ENCODE results near the gene DYNLT2B.
"Not testable (repeated sequence)": the region's sequence is repeated elsewhere in the genome, so short reads cannot be mapped to it uniquely, and the experiment has no call there.

Gene DYNLT2B

DNA sequence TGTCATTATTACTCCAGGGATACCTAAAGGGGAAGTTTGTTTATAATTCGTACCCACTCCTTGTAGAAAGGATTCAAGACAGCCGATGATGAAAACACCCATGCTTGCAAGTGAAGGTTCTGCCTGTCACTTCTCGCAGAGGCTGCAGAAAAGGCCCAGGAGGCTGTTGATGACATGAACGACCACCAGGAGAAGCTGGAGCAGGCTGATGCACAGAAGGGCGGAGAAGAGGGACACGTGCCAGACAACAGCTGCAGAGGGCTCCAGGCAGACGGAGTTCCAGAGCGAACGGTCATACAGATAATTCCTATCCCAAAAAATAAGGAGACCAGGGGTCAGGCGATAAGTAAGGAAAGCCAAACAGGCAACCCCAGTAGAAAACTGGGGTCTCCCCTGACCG lies 5.7 kb upstream of the DYNLT2B start:
- no peak for DNase-seq

DNA sequence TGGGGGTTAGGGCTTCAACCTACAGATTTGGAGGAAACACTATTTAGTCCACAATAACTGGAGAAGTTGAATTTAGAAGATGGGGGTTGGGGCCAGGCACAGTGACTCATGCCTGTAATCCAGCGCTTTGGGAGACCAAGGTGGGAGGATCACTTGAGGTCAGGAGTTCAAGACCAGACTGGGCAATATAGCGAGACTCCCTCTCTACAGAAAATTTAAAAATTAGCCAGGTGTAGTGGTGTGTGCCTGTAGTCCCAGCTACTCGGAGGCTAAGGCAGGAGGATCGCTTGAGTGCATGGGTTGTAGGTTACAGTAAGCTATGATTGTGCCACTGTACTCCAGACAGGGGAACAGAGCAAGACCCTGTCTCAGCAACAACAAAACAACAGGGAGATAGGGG lies 5.0 kb upstream of the DYNLT2B start:
- no peak for DNase-seq

GRCh38 chr3:196321162-196321561 lies 3.1 kb upstream of the DYNLT2B start:
- DNase-seq = no peak

DNA sequence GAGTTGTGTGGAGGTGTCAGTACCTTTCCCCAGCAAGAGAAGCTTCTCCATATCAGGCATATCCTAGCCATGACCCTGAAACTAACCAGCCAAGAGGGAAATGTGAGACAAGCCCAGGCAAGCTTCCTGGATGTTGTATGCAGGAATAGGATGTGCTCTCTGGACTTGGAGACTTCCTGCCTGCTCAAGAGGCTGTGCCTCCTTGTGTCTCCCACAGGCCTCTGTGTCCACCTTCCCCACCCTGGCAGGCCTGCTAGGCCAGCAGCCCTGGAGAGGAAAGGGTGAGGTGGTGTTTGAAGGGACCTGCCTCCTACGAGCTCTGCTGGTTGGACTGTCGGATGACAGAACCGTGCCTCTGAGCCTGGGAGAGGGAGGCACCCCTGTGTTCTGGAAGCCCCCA lies 2.1 kb upstream of the DYNLT2B start:
- DNase-seq = no peak

- peak; percentile 12 for DNase-seq
Observed at GRCh38 chr3:196316799-196317686, 997 bp downstream of the DYNLT2B start.

GRCh38 chr3:196315821-196316220 lies 2.2 kb downstream of the DYNLT2B start:
- DNase-seq = no peak

DNA sequence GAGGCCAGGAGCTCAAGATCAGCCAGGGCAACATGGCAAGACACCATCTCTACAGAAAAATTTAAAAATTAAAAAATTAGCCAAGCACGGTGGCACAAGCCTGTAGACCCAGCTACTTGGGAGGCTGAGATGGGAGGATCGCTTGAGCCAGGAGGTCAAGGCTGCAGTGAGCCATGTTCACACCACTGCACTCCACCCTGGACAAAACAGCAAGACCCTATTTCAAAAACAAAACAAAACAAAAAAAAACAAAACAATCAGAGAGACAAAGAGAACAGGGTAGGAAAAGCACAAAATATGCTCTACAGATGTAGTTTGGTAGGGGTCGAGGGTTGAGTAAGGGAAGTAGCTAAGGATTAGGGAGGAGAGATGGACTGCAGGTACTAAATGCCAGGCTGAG lies 3.4 kb downstream of the DYNLT2B start:
- DNase-seq = no peak

- not testable (repeated sequence) for DNase-seq
Observed at GRCh38 chr3:196314086-196314485, 4.0 kb downstream of the DYNLT2B start.

GRCh38 chr3:196302960-196303359 lies 15.1 kb downstream of the DYNLT2B start:
- not testable (repeated sequence) for DNase-seq

DNA sequence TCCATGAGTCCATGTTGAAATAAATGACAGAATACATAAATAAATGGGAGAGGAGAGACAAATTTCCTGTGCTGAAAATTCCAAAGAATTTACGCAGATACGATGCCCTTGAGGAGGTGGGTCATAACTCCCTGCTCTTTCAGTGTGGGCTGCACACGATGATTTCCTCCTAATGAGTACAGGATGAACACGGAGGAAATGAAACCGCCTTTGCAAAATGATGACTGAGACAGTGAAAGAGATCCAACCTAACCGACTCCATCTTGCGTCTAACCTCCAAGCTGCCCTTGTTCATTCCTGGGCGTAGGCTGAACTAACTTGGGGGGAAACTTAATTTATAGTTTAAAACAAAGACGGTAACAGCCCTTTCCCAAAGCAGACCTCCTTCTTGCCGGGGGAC lies 15.5 kb downstream of the DYNLT2B start:
- not testable (repeated sequence) for DNase-seq

GRCh38 chr3:196298521-196298920 lies 19.5 kb downstream of the DYNLT2B start:
- no peak for DNase-seq

DNA sequence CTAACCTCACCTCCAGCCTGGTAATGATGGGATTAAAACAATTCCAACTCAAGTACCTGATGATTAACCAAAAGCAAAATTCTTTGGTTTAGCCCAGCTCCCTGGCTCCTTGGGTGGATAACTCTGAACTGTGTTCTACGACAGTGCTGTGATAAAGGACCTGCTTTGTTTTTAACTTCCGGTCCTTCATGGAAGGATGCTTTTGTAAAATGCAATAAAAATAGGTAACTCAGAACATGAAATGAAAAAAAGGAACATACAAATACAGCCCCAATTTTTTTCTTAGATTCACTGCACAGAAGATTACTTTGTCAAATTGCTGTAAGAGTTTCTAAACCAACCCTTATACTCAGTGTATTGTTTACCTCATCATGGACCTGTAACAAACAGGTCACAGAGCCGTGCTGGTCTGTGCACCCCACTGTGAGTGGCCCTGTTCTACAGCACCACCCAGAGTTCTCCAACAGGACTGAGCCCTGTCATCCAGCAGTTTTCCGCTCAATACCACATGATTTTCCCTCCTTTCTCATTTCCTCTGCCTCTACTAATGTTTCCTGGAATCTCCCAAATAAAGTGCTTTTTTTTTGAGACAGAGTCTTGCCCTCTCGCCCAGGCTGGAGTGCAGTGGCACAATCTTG lies 25.6 kb downstream of the DYNLT2B start:
- DNase-seq = no peak

GRCh38 chr3:196288141-196288460 lies 29.9 kb downstream of the DYNLT2B start:
- DNase-seq = peak; percentile 58

DNA sequence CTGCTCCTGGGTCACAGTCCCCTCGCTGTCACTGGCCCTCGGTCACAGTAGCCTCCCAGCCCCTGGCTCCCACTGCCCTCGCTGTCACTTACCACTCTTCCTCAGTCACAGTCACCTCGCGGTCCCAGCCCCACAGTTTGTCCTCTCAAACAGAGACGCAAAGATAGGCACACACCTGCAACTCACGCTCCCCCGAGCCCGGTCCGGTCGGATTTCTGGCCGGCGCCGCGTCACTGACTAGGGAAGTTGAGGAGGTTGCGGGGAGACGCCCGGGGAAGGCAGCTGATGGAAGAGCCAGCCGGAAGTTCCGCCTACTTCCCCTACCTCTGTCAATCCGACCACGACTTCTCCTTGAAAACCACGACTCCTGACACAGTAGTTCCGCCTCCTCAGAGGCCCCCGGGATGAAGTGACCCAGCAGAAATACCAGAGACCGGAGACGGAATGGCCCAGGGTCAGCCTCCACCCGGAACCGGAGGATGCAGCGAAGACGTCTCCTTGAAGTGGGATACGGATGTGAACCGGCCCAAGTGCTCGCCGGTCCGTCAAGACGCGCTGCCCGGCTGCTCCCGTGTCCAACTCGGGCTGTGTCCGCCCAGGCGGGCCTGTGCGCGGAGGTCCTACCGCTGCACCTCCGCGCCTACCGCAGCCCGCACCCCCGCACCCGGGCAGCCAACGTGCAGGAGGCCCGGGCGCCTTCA lies 30.4 kb downstream of the DYNLT2B start, which contains the start of gene PCYT1A:
TSS of gene PCYT1A (minus strand) at position 287 of the 701 bp plus-strand sequence. CDS start 17,195 bp downstream, outside the sequence.
- peak; percentile 82 for DNase-seq

- peak; percentile 41 for DNase-seq
Observed at GRCh38 chr3:196287090-196287439, 31.0 kb downstream of the DYNLT2B start.

GRCh38 chr3:196284396-196284795 lies 33.6 kb downstream of the DYNLT2B start:
- DNase-seq = no peak

DNA sequence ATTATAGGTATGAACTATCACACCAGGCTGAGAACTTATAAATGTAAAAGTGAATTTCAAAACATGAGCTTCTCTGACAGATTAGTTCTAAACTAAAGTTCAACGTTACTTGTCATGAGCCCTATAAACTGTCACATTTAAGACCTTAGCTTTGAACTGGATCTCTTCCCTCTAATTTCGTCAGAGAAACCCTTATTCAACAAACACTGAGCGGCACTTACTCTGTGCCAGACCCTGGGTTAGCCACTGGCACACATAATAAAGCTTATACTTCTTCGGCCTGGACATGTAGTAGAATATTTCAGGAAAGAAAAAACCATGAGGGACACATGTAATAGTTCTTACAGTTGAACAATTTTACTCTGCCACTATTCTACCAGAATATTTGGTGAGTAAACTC lies 36.1 kb downstream of the DYNLT2B start:
- no peak for DNase-seq

DNA sequence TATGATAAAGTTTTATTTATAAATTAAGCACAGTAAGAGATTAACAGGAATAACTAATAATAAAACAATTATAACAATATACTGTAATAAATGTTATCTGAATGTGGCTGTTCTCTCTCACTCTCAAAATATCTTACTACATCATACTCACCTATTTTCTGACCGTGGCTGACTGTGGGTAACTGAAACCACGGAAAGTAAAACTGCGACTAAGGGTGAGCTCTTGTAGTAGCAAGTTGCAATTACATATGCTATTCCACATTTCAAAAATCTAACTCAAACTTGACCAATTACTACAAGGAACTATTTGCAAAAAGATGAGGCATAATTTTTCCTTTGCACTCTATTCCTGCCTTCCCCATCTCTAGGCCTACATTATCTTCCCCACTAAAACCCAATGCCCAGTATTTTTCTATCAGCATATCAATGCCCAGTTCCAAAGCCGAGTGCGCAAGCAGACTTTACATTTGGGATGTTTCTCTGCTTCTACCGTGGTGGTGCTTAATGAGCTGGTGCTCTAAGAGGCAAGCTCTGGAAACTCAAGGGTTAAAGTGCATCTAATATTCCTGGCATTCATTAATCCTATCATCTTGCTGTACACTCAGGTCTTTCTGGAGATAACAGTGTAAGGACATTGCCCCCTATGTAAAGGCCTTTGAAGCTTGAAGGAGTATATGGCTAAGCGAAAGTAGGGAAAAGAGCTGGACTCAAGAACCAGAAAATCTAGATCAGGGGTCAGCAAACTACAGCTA lies 37.2 kb downstream of the DYNLT2B start:
- DNase-seq = no peak

- no peak for DNase-seq
Observed at GRCh38 chr3:196275126-196275525, 42.9 kb downstream of the DYNLT2B start.

DNA sequence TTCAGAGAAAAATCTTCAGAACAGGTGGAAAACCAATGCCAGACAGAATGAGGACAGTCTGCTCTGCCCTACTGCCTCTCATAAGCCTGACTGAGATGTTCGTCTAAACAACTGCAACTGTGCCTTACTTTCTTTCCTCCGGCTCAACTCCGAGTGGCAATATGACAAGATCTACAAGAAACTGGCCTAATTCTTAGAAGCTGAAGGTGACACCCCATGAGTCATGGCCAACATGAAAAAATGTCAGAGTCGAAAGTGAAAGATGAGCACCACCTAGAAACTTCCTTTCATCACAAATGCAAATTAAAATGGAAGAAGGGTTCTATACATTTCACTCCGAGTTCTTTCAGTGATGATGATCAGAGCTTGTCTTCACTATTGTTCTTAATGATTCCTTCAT lies 43.5 kb downstream of the DYNLT2B start:
- DNase-seq = peak; percentile 86

- DNase-seq = no peak
Observed at GRCh38 chr3:196273655-196274054, 44.4 kb downstream of the DYNLT2B start.

- DNase-seq = no peak
Observed at GRCh38 chr3:196272826-196273225, 45.2 kb downstream of the DYNLT2B start.

DNA sequence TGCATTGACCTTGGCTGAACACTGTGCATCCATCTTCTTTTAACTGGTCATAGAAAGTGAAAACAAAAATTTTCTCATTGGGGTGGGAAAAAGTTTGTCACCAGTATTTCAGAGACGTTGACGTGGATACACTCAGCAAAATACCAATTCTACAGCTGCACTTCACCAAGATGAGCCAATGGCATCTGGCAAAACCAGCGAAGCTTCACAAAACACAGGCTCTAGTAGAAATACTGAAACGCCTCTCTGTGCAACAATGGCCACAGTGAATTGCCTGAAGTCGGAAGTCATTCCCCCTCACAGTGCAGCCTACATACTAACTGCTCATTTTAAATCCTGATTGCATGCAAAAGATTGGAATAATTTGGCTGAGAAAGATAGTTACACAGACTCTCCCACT lies 47.5 kb downstream of the DYNLT2B start:
- no peak for DNase-seq
